ENCODE results near the gene BGLAP. TPM values are rescaled to one million over a fixed set of nuclear protein-coding genes. Genes with fewer than 3 reads are reported as not detected.

Gene BGLAP
- total RNA-seq, 1 experiment from 2014 or later = 2.4 TPM

GRCh38 chr1:156279837-156280236 lies 37.9 kb downstream of the BGLAP start:
- H3K27ac ChIP-seq (ENCODE audit: insufficient read length, low read depth, low read length) = no peak overlapping the region
- Mint-ChIP-seq H3K27me3 (ENCODE audit: low read depth) (no peaks in the 10 kb centered on the region; the same call in 1 of the 2 replicates), H3K36me3 (ENCODE audit: insufficient read depth in 1 of 3, low read depth in 3 of 3) (peaks cover 35 to 47% (median 40%) of the 10 kb centered on the region in 3 experiments; a peak in 6 of 7 replicates), H3K4me3 (peak overlapping the region in 1 of 2 experiments; percentile 26; a peak in 2 of 5 replicates), H3K27ac (no peak overlapping the region), H3K4me1 (peaks cover 24 to 29% of the 10 kb centered on the region in 2 experiments), H3K9me3 (no peaks in the 10 kb centered on the region)
- H3K23me2 ChIP-seq (ENCODE audit: insufficient read length, low read depth, low read length, poor library complexity, severe bottlenecking) = peaks cover 12% of the 10 kb centered on the region
- H2BK15ac ChIP-seq (ENCODE audit: low read depth, low read length) = no peak overlapping the region
- H3K23ac ChIP-seq (ENCODE audit: insufficient read length, low read depth, low read length) = no peak overlapping the region
- no peak overlapping the region for H2BK5ac ChIP-seq (ENCODE audit: insufficient read length, low read length)
- H4K8ac ChIP-seq (replicated peaks; ENCODE audit: insufficient read length, low read depth, low read length) = no peak overlapping the region
- H3K4ac ChIP-seq (ENCODE audit: low read depth, low read length) = no peak overlapping the region
- no peak overlapping the region for H2AFZ ChIP-seq (ENCODE audit: low read length)
- DNase-seq = no peak
- no peak overlapping the region for H4K91ac ChIP-seq (ENCODE audit: insufficient read length, low read depth, low read length)
- H2BK120ac ChIP-seq (ENCODE audit: low read depth, low read length, poor library complexity, severe bottlenecking) = no peak overlapping the region
- no peak overlapping the region for H3T11ph ChIP-seq (ENCODE audit: low read length)
- peaks cover 22% of the 10 kb centered on the region for H3K79me2 ChIP-seq (ENCODE audit: insufficient read depth, low read length)
- H3K56ac ChIP-seq (ENCODE audit: insufficient read length, low read depth, low read length) = no peak overlapping the region
- no peaks in the 10 kb centered on the region for H3K4me1 ChIP-seq (ENCODE audit: insufficient read depth, low read length)
- no peak overlapping the region for H3K4me2 ChIP-seq (ENCODE audit: insufficient read depth, insufficient read length, low read length)
- no peak overlapping the region for H2BK12ac ChIP-seq (ENCODE audit: insufficient read length, low read depth, low read length)
- peaks cover 5% of the 10 kb centered on the region for H3K79me1 ChIP-seq (ENCODE audit: insufficient read depth, low read depth, low read length, poor library complexity, severe bottlenecking)
- H3K9me3 ChIP-seq (ENCODE audit: control insufficient read depth, low read depth, low read length) = no peaks in the 10 kb centered on the region
- H3K27me3 ChIP-seq (ENCODE audit: insufficient read depth, low read length) = no peaks in the 10 kb centered on the region
- H4K20me1 ChIP-seq (ENCODE audit: control insufficient read depth, insufficient read depth, insufficient read length) = no peaks in the 10 kb centered on the region
- no peak overlapping the region for H4K5ac ChIP-seq (ENCODE audit: insufficient read length, low read depth, low read length)
- H2BK20ac ChIP-seq (ENCODE audit: low read depth, low read length, poor library complexity, severe bottlenecking) = no peak overlapping the region
- H2AK5ac ChIP-seq (ENCODE audit: insufficient read length, low read length) = no peak overlapping the region
- TF ChIP-seq CTCF (conservative IDR thresholded peaks at IDR 0.05) = no peak
- no peak overlapping the region for H3K14ac ChIP-seq (ENCODE audit: insufficient read depth, low read length)
- no peak overlapping the region for H3K18ac ChIP-seq (ENCODE audit: insufficient read length, low read depth, low read length)
- no CpG with 5 or more reads among the region's 3 CpGs for WGBS (ENCODE audit: extremely low coverage, insufficient read length, low lambda C conversion rate)
- H3K9ac ChIP-seq (ENCODE audit: extremely low read depth, insufficient read length, low read length) = no peak overlapping the region

Data from H9 (cell line).